ENCODE data around the gene HEATR3.

HEATR3 gene

GRCh38 chr16:50058091-50058771 lies 7.5 kb upstream of the HEATR3 start:
- DNase-seq, result no peak

GRCh38 chr16:50059111-50059510 lies 6.7 kb upstream of the HEATR3 start:
- DNase-seq, result no peak

- no peak for DNase-seq
Observed at GRCh38 chr16:50059669-50060068, 6.1 kb upstream of the HEATR3 start.

- DNase-seq, result no peak
Observed at GRCh38 chr16:50061326-50061725, 4.4 kb upstream of the HEATR3 start.

GRCh38 chr16:50065241-50065623 lies 538 bp upstream of the HEATR3 start:
- no peak for DNase-seq

- DNase-seq, result no peak
Observed at GRCh38 chr16:50066482-50067289, 916 bp downstream of the HEATR3 start.

- peak; percentile 22 for DNase-seq
Observed at GRCh38 chr16:50067290-50067853, 1.6 kb downstream of the HEATR3 start.

GRCh38 chr16:50068550-50068949 lies 2.8 kb downstream of the HEATR3 start:
- no peak for DNase-seq

GRCh38 chr16:50069060-50069459 lies 3.3 kb downstream of the HEATR3 start:
- DNase-seq, result no peak

- DNase-seq, result no peak
Observed at GRCh38 chr16:50071075-50071671, 5.4 kb downstream of the HEATR3 start.

- DNase-seq, result no peak
Observed at GRCh38 chr16:50072730-50073129, 7.0 kb downstream of the HEATR3 start.

GRCh38 chr16:50079397-50080140 lies 13.8 kb downstream of the HEATR3 start:
- DNase-seq, result no peak

GRCh38 chr16:50081428-50082018 lies 15.8 kb downstream of the HEATR3 start:
- no peak for DNase-seq

GRCh38 chr16:50083996-50084395 lies 18.2 kb downstream of the HEATR3 start:
- no peak for DNase-seq

GRCh38 chr16:50086176-50086575 lies 20.4 kb downstream of the HEATR3 start:
- no peak for DNase-seq

- no peak for DNase-seq
Observed at GRCh38 chr16:50088302-50088701, 22.5 kb downstream of the HEATR3 start.

- DNase-seq, result no peak
Observed at GRCh38 chr16:50092891-50093290, 27.1 kb downstream of the HEATR3 start.

- peak; percentile 4 for DNase-seq
Observed at GRCh38 chr16:50093607-50094539, 28.1 kb downstream of the HEATR3 start.

- no peak for DNase-seq
Observed at GRCh38 chr16:50096791-50097190, 31.0 kb downstream of the HEATR3 start.

- no peak for DNase-seq
Observed at GRCh38 chr16:50099957-50100648, 34.3 kb downstream of the HEATR3 start.

All from CD4-positive, alpha-beta T cell treated with Interleukin-6 for 4 hours (primary cell).